Astrocyte (in vitro differentiated cells and primary cell): ENCODE results near the gene TGM6. TPM values are rescaled to one million over a fixed set of nuclear protein-coding genes. Genes with fewer than 3 reads are reported as not detected.

Source experiments
- DNase-seq: peaks from one replicate; pipeline ENCODE4 v3.0.0-alpha.2; 2010; ENCODE audit warnings: low read depth
- FAIRE-seq: peaks from 2 replicates; lab custom pipeline; 2011; peaks lifted over from hg19 to GRCh38; lab: Jason Lieb, UNC
- H2AFZ ChIP-seq: 2 replicates; pipeline ENCODE4 v1.6.0; 2012; ENCODE audit warnings: low read depth, low read length, inconsistent platforms
- H3K27ac ChIP-seq: 2 replicates; pipeline ENCODE4 v1.5.1; 2011; ENCODE audit warnings: low read depth, low read length, inconsistent platforms
- H3K27me3 ChIP-seq: 2 replicates; pipeline ENCODE4 v1.6.0; 2011; ENCODE audit warnings: low read length, inconsistent platforms; ENCODE audit not compliant: insufficient read depth
- H3K36me3 ChIP-seq: 2 replicates; pipeline ENCODE4 v1.5.1; 2011; ENCODE audit warnings: low read length, inconsistent platforms; ENCODE audit not compliant: insufficient read depth
- H3K4me1 ChIP-seq: 2 replicates; pipeline ENCODE4 v1.5.1; 2011; ENCODE audit warnings: low read length, inconsistent platforms; ENCODE audit not compliant: insufficient read depth
- H3K4me2 ChIP-seq: 2 replicates; pipeline ENCODE4 v1.6.0; 2012; ENCODE audit warnings: low read length, inconsistent platforms
- H3K4me3 ChIP-seq: 2 replicates; pipeline ENCODE4 v1.5.1; 2011; ENCODE audit warnings: low read depth, mild to moderate bottlenecking, low read length, inconsistent platforms; ENCODE audit not compliant: insufficient read depth
- H3K79me2 ChIP-seq: 2 replicates; pipeline ENCODE4 v1.6.0; 2012; ENCODE audit warnings: mild to moderate bottlenecking, low read length, inconsistent platforms; ENCODE audit not compliant: insufficient read depth
- H3K9ac ChIP-seq: 2 replicates; pipeline ENCODE4 v1.6.0; 2012; ENCODE audit warnings: mild to moderate bottlenecking, low read length, inconsistent platforms
- H3K9me3 ChIP-seq: 2 replicates; pipeline ENCODE4 v1.5.1; 2012; ENCODE audit warnings: low read depth, mild to moderate bottlenecking, low read length, inconsistent platforms; ENCODE audit not compliant: insufficient read depth
- H4K20me1 ChIP-seq: 2 replicates; pipeline ENCODE4 v1.6.0; 2012; ENCODE audit warnings: low read length, inconsistent platforms; ENCODE audit not compliant: insufficient read depth
- H3K27ac Mint-ChIP-seq: one replicate; pipeline ENCODE4 v1.8.0; 2021; ENCODE audit warnings: mild to moderate bottlenecking, mixed read lengths; ENCODE audit not compliant: unreplicated experiment
- H3K27me3 Mint-ChIP-seq: one replicate; pipeline ENCODE4 v1.8.0; 2021; ENCODE audit warnings: low read depth, mixed read lengths; ENCODE audit not compliant: unreplicated experiment
- H3K36me3 Mint-ChIP-seq: one replicate; pipeline ENCODE4 v1.8.0; 2021; ENCODE audit warnings: low read depth, mixed read lengths; ENCODE audit not compliant: unreplicated experiment
- H3K4me1 Mint-ChIP-seq: one replicate; pipeline ENCODE4 v1.8.0; 2021; ENCODE audit warnings: low read depth, mixed read lengths; ENCODE audit not compliant: unreplicated experiment
- H3K4me3 Mint-ChIP-seq: one replicate; pipeline ENCODE4 v1.8.0; 2021; ENCODE audit warnings: mild to moderate bottlenecking, moderate library complexity, mixed read lengths; ENCODE audit not compliant: unreplicated experiment
- H3K9me3 Mint-ChIP-seq: one replicate; pipeline ENCODE4 v1.8.0; 2021; ENCODE audit warnings: mild to moderate bottlenecking, mixed read lengths; ENCODE audit not compliant: unreplicated experiment
- EZH2 ChIP-seq: IDR thresholded peaks from 2 replicates; pipeline ENCODE4 v1.6.1; 2012; ENCODE audit warnings: mild to moderate bottlenecking, low read length, inconsistent platforms; ENCODE audit not compliant: insufficient read depth
- total RNA-seq: library from RNA; stranded (reverse); gene quantifications from 2 replicates; pipeline ENCODE4 v1.2.1, GENCODE V29; 2021
- TF ChIP-seq, protein P1 (sequence below): IDR thresholded peaks from 2 replicates; pipeline ENCODE4 v1.5.1; 2011; ENCODE audit warnings: low read depth, mild to moderate bottlenecking, inconsistent platforms, low read length, moderate library complexity; ENCODE audit not compliant: insufficient read depth

Gene TGM6
- total RNA-seq, 1 donor from 2014 or later: not detected

DNA sequence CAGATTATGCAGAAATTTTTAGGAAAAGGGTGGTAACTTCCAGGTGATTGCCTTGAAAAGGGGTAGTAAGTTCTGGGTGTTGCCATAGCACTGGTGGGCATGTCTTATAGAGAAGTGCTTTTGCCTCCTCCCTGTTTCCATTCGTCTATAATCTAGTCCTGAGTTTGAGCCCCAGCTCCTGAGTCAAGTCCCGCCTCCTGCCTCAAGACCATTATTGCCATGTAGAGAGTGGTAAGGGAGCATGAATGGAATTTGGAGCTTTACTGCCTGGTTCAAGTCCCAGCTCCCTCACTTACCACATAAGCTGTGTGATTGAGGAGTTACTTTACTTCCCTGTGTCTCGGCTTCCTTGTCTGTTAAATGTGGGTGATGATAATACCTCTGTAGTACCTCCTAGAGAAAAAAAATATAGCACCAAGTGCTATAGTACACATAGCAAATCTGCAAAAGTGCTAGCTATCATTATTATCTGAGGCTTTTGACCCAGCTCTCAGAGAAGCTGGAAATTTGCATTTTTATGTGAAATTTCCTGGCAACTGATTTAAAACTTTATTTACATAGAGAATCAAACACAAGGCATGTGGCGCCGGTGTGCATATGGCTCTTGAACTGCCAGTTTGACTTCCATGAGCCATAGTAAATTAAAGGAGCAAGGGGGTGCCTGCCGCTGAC lies 36.0 kb downstream of the TGM6 start:
- no peaks in the 10 kb centered on the region for H3K36me3 ChIP-seq
- no peak overlapping the region for H2AFZ ChIP-seq
- H3K9ac ChIP-seq: no peak overlapping the region
- no peak overlapping the region for H3K27ac Mint-ChIP-seq
- no peak overlapping the region for H3K27ac ChIP-seq
- H3K4me3 ChIP-seq: no peak overlapping the region
- no peak overlapping the region for H3K4me2 ChIP-seq
- H4K20me1 ChIP-seq: no peaks in the 10 kb centered on the region
- no peak for DNase-seq
- no peaks in the 10 kb centered on the region for H3K79me2 ChIP-seq
- H3K27me3 Mint-ChIP-seq: peaks cover 30% of the 10 kb centered on the region
- H3K27me3 ChIP-seq: no peaks in the 10 kb centered on the region
- H3K4me3 Mint-ChIP-seq: no peak overlapping the region
- peaks cover 2% of the 10 kb centered on the region for H3K9me3 Mint-ChIP-seq
- H3K36me3 Mint-ChIP-seq: no peaks in the 10 kb centered on the region
- H3K4me1 Mint-ChIP-seq: no peaks in the 10 kb centered on the region
- H3K9me3 ChIP-seq: no peaks in the 10 kb centered on the region
- H3K4me1 ChIP-seq: no peaks in the 10 kb centered on the region
- no peak for TF ChIP-seq EZH2
- TF ChIP-seq, protein P1, sequence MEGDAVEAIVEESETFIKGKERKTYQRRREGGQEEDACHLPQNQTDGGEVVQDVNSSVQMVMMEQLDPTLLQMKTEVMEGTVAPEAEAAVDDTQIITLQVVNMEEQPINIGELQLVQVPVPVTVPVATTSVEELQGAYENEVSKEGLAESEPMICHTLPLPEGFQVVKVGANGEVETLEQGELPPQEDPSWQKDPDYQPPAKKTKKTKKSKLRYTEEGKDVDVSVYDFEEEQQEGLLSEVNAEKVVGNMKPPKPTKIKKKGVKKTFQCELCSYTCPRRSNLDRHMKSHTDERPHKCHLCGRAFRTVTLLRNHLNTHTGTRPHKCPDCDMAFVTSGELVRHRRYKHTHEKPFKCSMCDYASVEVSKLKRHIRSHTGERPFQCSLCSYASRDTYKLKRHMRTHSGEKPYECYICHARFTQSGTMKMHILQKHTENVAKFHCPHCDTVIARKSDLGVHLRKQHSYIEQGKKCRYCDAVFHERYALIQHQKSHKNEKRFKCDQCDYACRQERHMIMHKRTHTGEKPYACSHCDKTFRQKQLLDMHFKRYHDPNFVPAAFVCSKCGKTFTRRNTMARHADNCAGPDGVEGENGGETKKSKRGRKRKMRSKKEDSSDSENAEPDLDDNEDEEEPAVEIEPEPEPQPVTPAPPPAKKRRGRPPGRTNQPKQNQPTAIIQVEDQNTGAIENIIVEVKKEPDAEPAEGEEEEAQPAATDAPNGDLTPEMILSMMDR: no peak
- no peak for FAIRE-seq

DNA sequence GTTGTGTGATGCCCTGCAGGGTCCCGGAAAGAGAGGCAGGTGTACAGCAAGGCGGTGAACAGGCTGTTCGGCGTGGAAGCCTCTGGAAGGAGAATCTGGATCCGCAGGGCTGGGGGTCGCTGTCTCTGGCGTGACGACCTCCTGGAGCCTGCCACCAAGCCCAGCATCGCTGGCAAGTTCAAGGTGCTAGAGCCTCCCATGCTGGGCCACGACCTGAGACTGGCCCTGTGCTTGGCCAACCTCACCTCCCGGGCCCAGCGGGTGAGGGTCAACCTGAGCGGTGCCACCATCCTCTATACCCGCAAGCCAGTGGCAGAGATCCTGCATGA lies 36.5 kb downstream of the TGM6 start:
- H3K4me2 ChIP-seq: no peak overlapping the region
- no peak overlapping the region for H3K27ac ChIP-seq
- H3K4me1 Mint-ChIP-seq: no peaks in the 10 kb centered on the region
- H3K9me3 Mint-ChIP-seq: peaks cover 2% of the 10 kb centered on the region
- peaks cover 30% of the 10 kb centered on the region for H3K27me3 Mint-ChIP-seq
- no peak overlapping the region for H3K4me3 ChIP-seq
- no peak overlapping the region for H3K27ac Mint-ChIP-seq
- no peaks in the 10 kb centered on the region for H3K36me3 Mint-ChIP-seq
- no peaks in the 10 kb centered on the region for H3K9me3 ChIP-seq
- no peaks in the 10 kb centered on the region for H3K79me2 ChIP-seq
- no peaks in the 10 kb centered on the region for H3K4me1 ChIP-seq
- no peak overlapping the region for H2AFZ ChIP-seq
- no peak for TF ChIP-seq EZH2
- TF ChIP-seq, protein P1: no peak
- no peak overlapping the region for H3K4me3 Mint-ChIP-seq
- no peaks in the 10 kb centered on the region for H3K36me3 ChIP-seq
- DNase-seq (no peak), FAIRE-seq (no peak)
- no peak overlapping the region for H3K9ac ChIP-seq
- H4K20me1 ChIP-seq: no peaks in the 10 kb centered on the region
- H3K27me3 ChIP-seq: no peaks in the 10 kb centered on the region

DNA sequence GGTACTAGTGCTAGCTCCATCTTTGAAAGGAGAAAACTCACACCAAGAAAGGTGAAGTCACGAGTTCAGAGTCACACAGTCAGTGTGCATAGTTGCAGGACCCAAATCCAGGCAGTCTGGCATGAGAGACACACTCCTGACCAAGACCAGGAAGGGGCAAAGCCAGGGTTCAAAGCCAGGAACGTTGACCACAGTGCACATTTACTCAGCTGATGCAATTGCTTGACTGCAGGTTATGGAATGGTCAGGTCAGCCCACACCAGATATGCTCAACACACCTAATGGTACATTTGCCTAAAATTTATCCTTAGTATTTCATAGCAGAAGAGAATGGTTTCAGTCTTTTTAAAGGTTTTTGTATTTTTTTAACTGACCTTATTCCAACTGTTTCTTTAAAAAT lies 37.7 kb downstream of the TGM6 start:
- peaks cover 28% of the 10 kb centered on the region for H3K27me3 Mint-ChIP-seq
- FAIRE-seq: no peak
- Histone ChIP-seq H3K36me3 (no peaks in the 10 kb centered on the region), H3K27me3 (no peaks in the 10 kb centered on the region), H3K9me3 (no peaks in the 10 kb centered on the region), H2AFZ (no peak overlapping the region), H3K27ac (no peak overlapping the region), H4K20me1 (no peaks in the 10 kb centered on the region), H3K4me1 (no peaks in the 10 kb centered on the region), H3K79me2 (no peaks in the 10 kb centered on the region), H3K4me3 (no peak overlapping the region), H3K9ac (no peak overlapping the region), H3K4me2 (no peak overlapping the region)
- H3K4me1 Mint-ChIP-seq: no peaks in the 10 kb centered on the region
- H3K27ac Mint-ChIP-seq: no peak overlapping the region
- no peak overlapping the region for H3K4me3 Mint-ChIP-seq
- no peak for DNase-seq
- H3K9me3 Mint-ChIP-seq: peaks cover 2% of the 10 kb centered on the region
- TF ChIP-seq, protein P1: no peak
- TF ChIP-seq EZH2: no peak
- no peaks in the 10 kb centered on the region for H3K36me3 Mint-ChIP-seq
